Stimulated activated CD4-positive, alpha-beta T cell treated with anti-CD3 and anti-CD28 coated beads, TNF-alpha, amount 100 ng/mL, for 24 hours (primary cell): ENCODE data around the gene NUP62.
"Not testable (repeated sequence)": the region's sequence is repeated elsewhere in the genome, so short reads cannot be mapped to it uniquely, and the experiment has no call there.

ENCODE experiments used
- DNase-seq, 3 experiments: peaks; one replicate each; pipeline ENCODE4 v3.0.0-alpha.2; 2020; ENCODE audit warnings: low read depth in 3 of 3

The NUP62 gene

GRCh38 chr19:49951806-49952478 is 22.6 kb upstream of the NUP62 start:
- DNase-seq = no peak

GRCh38 chr19:49950956-49951526 is 21.7 kb upstream of the NUP62 start:
- DNase-seq = no peak

GRCh38 chr19:49950590-49950948 is 21.3 kb upstream of the NUP62 start:
- no peak for DNase-seq

GRCh38 chr19:49949742-49950589 is 20.7 kb upstream of the NUP62 start:
- DNase-seq = no peak

GRCh38 chr19:49946415-49946814 is 17.1 kb upstream of the NUP62 start:
- DNase-seq = no peak

- not testable (repeated sequence) for DNase-seq
Observed at GRCh38 chr19:49944567-49944966, 15.3 kb upstream of the NUP62 start.

- no peak for DNase-seq
Observed at GRCh38 chr19:49940482-49940791, 11.1 kb upstream of the NUP62 start.

GRCh38 chr19:49939721-49940481 is 10.6 kb upstream of the NUP62 start:
- DNase-seq = no peak

GRCh38 chr19:49938662-49939061 is 9.4 kb upstream of the NUP62 start:
- DNase-seq = no peak

- peak; percentile 60 to 75 (median 68) for DNase-seq
Observed at GRCh38 chr19:49937750-49938381, 8.6 kb upstream of the NUP62 start.

GRCh38 chr19:49936549-49936948 is 7.2 kb upstream of the NUP62 start:
- no peak for DNase-seq

GRCh38 chr19:49933643-49934042 is 4.3 kb upstream of the NUP62 start:
- DNase-seq = no peak

GRCh38 chr19:49932731-49933131 is 3.4 kb upstream of the NUP62 start:
- DNase-seq = peak in 1 of 3 experiments; percentile 35

- no peak for DNase-seq
Observed at GRCh38 chr19:49932041-49932451, 2.7 kb upstream of the NUP62 start.

GRCh38 chr19:49931293-49932040 is 2.2 kb upstream of the NUP62 start:
- no peak for DNase-seq

- DNase-seq = no peak
Observed at GRCh38 chr19:49930483-49931011, 1.2 kb upstream of the NUP62 start.

- DNase-seq = peak; percentile 82 to 90 (median 89)
Observed at GRCh38 chr19:49929611-49930482, 543 bp upstream of the NUP62 start.

GRCh38 chr19:49927526-49928264 is 1.6 kb downstream of the NUP62 start:
- no peak for DNase-seq

- no peak for DNase-seq
Observed at GRCh38 chr19:49926515-49926914, 2.8 kb downstream of the NUP62 start.
